Measurements from ENCODE around the gene MOGAT2.

The MOGAT2 gene

GRCh38 chr11:75771646-75772410 is 54.2 kb downstream of the MOGAT2 start:
- no peak for TF ChIP-seq CTCF (IDR thresholded peaks at IDR 0.05; ENCODE audit: low read depth, low read length, missing control alignments)
- in situ Hi-C loops (cut with HindIII; ENCODE audit: low sequenced_read_pairs), result no loop called here
- DNase-seq (ENCODE audit: low read depth), result no peak
- no peak overlapping the region for H3K4me3 ChIP-seq (ENCODE audit: low read depth, low read length)

GRCh38 chr11:75773595-75774353 is 56.1 kb downstream of the MOGAT2 start:
- in situ Hi-C loops (cut with HindIII; ENCODE audit: low sequenced_read_pairs), result no loop called here

GRCh38 chr11:75775056-75775455 is 57.4 kb downstream of the MOGAT2 start:
- H3K4me3 ChIP-seq (ENCODE audit: low read depth, low read length), result no peak overlapping the region
- TF ChIP-seq CTCF (IDR thresholded peaks at IDR 0.05; ENCODE audit: low read depth, low read length, missing control alignments), result no peak
- in situ Hi-C loops (cut with HindIII; ENCODE audit: low sequenced_read_pairs), result no loop called here
- no peak for DNase-seq (ENCODE audit: low read depth)

More at GRCh38 chr11:75773595-75774353, 56.1 kb downstream of the MOGAT2 start:
- no peak for TF ChIP-seq CTCF (IDR thresholded peaks at IDR 0.05; ENCODE audit: low read depth, low read length, missing control alignments)
- no peak overlapping the region for H3K4me3 ChIP-seq (ENCODE audit: low read depth, low read length)
- DNase-seq (ENCODE audit: low read depth), result no peak

GRCh38 chr11:75776546-75776945 is 58.9 kb downstream of the MOGAT2 start:
- H3K4me3 ChIP-seq (ENCODE audit: low read depth, low read length), result no peak overlapping the region
- in situ Hi-C loops (cut with HindIII; ENCODE audit: low sequenced_read_pairs), result no loop called here
- DNase-seq (ENCODE audit: low read depth), result no peak
- no peak for TF ChIP-seq CTCF (IDR thresholded peaks at IDR 0.05; ENCODE audit: low read depth, low read length, missing control alignments)

- H3K4me3 ChIP-seq (ENCODE audit: low read depth, low read length), result no peak overlapping the region
- in situ Hi-C loops (cut with HindIII; ENCODE audit: low sequenced_read_pairs), result no loop called here
- no peak for DNase-seq (ENCODE audit: low read depth)
- no peak for TF ChIP-seq CTCF (IDR thresholded peaks at IDR 0.05; ENCODE audit: low read depth, low read length, missing control alignments)
Observed at GRCh38 chr11:75777461-75778110, 59.9 kb downstream of the MOGAT2 start.

GRCh38 chr11:75778962-75779361 is 61.3 kb downstream of the MOGAT2 start:
- DNase-seq (ENCODE audit: low read depth), result no peak
- in situ Hi-C loops (cut with HindIII; ENCODE audit: low sequenced_read_pairs), result no loop called here
- no peak for TF ChIP-seq CTCF (IDR thresholded peaks at IDR 0.05; ENCODE audit: low read depth, low read length, missing control alignments)
- H3K4me3 ChIP-seq (ENCODE audit: low read depth, low read length), result no peak overlapping the region

All from astrocyte of the cerebellum (primary cell).